Measurements from ENCODE around the gene OTULINL. TPM values are rescaled to one million over a fixed set of nuclear protein-coding genes. Genes with fewer than 3 reads are reported as not detected.
A peak's percentile ranks its signal among the peaks of the same experiment; 100 is the strongest.

The OTULINL gene
- polyA plus RNA-seq, 3 donors from 2014 or later, result 36.6 to 77.8 (median 47.1) TPM

- Mint-ChIP-seq H3K27me3 (ENCODE audit: low read depth in 3 of 3) (peaks cover 0 to 5% (median 2%) of the 10 kb centered on the region in 3 donors), H3K27ac (no peak overlapping the region), H3K9me3 (no peaks in the 10 kb centered on the region), H3K4me1 (peaks cover 32 to 35% of the 10 kb centered on the region in 2 donors), H3K4me3 (no peak overlapping the region), H3K36me3 (no peaks in the 10 kb centered on the region)
- DNase-seq, result no peak
Observed at GRCh38 chr5:14561741-14562140, 19.9 kb upstream of the OTULINL start.

GRCh38 chr5:14568333-14568732, 13.3 kb upstream of the OTULINL start:
- DNase-seq, result no peak
- no peaks in the 10 kb centered on the region for H3K9me3 Mint-ChIP-seq
- H3K27me3 Mint-ChIP-seq (ENCODE audit: low read depth in 3 of 3), result peaks cover 0 to 3% (median 2%) of the 10 kb centered on the region in 3 donors
- H3K36me3 Mint-ChIP-seq, result no peaks in the 10 kb centered on the region
- no peak overlapping the region for H3K27ac Mint-ChIP-seq
- no peaks in the 10 kb centered on the region for H3K4me1 Mint-ChIP-seq
- H3K4me3 Mint-ChIP-seq, result no peak overlapping the region

- Mint-ChIP-seq H3K27me3 (ENCODE audit: low read depth in 3 of 3) (peaks cover 0 to 3% (median 2%) of the 10 kb centered on the region in 3 donors), H3K27ac (no peak overlapping the region), H3K9me3 (no peaks in the 10 kb centered on the region)
Observed at GRCh38 chr5:14569948-14570691, 11.5 kb upstream of the OTULINL start.

GRCh38 chr5:14571901-14572300, 9.7 kb upstream of the OTULINL start:
- no peaks in the 10 kb centered on the region for H3K4me1 Mint-ChIP-seq
- H3K27me3 Mint-ChIP-seq (ENCODE audit: low read depth in 3 of 3), result peaks cover 0 to 2% (median 0%) of the 10 kb centered on the region in 3 donors
- no peak overlapping the region for H3K27ac Mint-ChIP-seq
- no peaks in the 10 kb centered on the region for H3K9me3 Mint-ChIP-seq
- no peaks in the 10 kb centered on the region for H3K36me3 Mint-ChIP-seq
- DNase-seq, result no peak
- no peak overlapping the region for H3K4me3 Mint-ChIP-seq

More at GRCh38 chr5:14569948-14570691, 11.5 kb upstream of the OTULINL start:
- Mint-ChIP-seq H3K36me3 (no peaks in the 10 kb centered on the region), H3K4me1 (no peaks in the 10 kb centered on the region), H3K4me3 (no peak overlapping the region)
- DNase-seq, result no peak

- no peaks in the 10 kb centered on the region for H3K27me3 Mint-ChIP-seq (ENCODE audit: low read depth in 3 of 3)
- no peaks in the 10 kb centered on the region for H3K4me1 Mint-ChIP-seq
- no peaks in the 10 kb centered on the region for H3K9me3 Mint-ChIP-seq
- no peak overlapping the region for H3K4me3 Mint-ChIP-seq
- H3K36me3 Mint-ChIP-seq, result no peaks in the 10 kb centered on the region
- H3K27ac Mint-ChIP-seq, result no peak overlapping the region
- DNase-seq, result no peak
Observed at GRCh38 chr5:14572385-14572784, 9.2 kb upstream of the OTULINL start.

- DNase-seq, result no peak
- no peaks in the 10 kb centered on the region for H3K4me1 Mint-ChIP-seq
- no peak overlapping the region for H3K4me3 Mint-ChIP-seq
- peaks cover 0 to 1% (median 0%) of the 10 kb centered on the region in 3 donors for H3K27me3 Mint-ChIP-seq (ENCODE audit: low read depth in 3 of 3)
- H3K36me3 Mint-ChIP-seq, result no peaks in the 10 kb centered on the region
- H3K9me3 Mint-ChIP-seq, result no peaks in the 10 kb centered on the region
- no peak overlapping the region for H3K27ac Mint-ChIP-seq
Observed at GRCh38 chr5:14572836-14573235, 8.8 kb upstream of the OTULINL start.

GRCh38 chr5:14574096-14574495, 7.5 kb upstream of the OTULINL start:
- H3K27ac Mint-ChIP-seq, result peak overlapping the region in 1 of 6 donors; percentile 37
- H3K9me3 Mint-ChIP-seq, result no peaks in the 10 kb centered on the region
- no peak overlapping the region for H3K4me3 Mint-ChIP-seq
- no peaks in the 10 kb centered on the region for H3K36me3 Mint-ChIP-seq
- no peaks in the 10 kb centered on the region for H3K4me1 Mint-ChIP-seq
- peaks cover 0 to 6% (median 2%) of the 10 kb centered on the region in 3 donors for H3K27me3 Mint-ChIP-seq (ENCODE audit: low read depth in 3 of 3)
- DNase-seq, result no peak

GRCh38 chr5:14574891-14575508, 6.6 kb upstream of the OTULINL start:
- H3K36me3 Mint-ChIP-seq, result no peaks in the 10 kb centered on the region
- no peaks in the 10 kb centered on the region for H3K9me3 Mint-ChIP-seq
- no peaks in the 10 kb centered on the region for H3K4me1 Mint-ChIP-seq
- no peak for DNase-seq
- H3K27ac Mint-ChIP-seq, result no peak overlapping the region
- peaks cover 0 to 6% (median 2%) of the 10 kb centered on the region in 3 donors for H3K27me3 Mint-ChIP-seq (ENCODE audit: low read depth in 3 of 3)
- no peak overlapping the region for H3K4me3 Mint-ChIP-seq

- no peak overlapping the region for H3K27ac Mint-ChIP-seq
- no peak for DNase-seq
- no peaks in the 10 kb centered on the region for H3K9me3 Mint-ChIP-seq
- H3K4me3 Mint-ChIP-seq, result no peak overlapping the region
- H3K36me3 Mint-ChIP-seq, result no peaks in the 10 kb centered on the region
- H3K4me1 Mint-ChIP-seq, result peaks cover 6 to 9% of the 10 kb centered on the region in 2 donors
- H3K27me3 Mint-ChIP-seq (ENCODE audit: low read depth in 3 of 3), result peaks cover 0 to 8% (median 6%) of the 10 kb centered on the region in 3 donors
Observed at GRCh38 chr5:14576206-14576605, 5.4 kb upstream of the OTULINL start.

- Mint-ChIP-seq H3K27me3 (ENCODE audit: low read depth in 3 of 3) (peaks cover 0 to 9% (median 6%) of the 10 kb centered on the region in 3 donors), H3K9me3 (no peaks in the 10 kb centered on the region), H3K4me1 (peaks cover 7 to 9% of the 10 kb centered on the region in 2 donors), H3K36me3 (no peaks in the 10 kb centered on the region), H3K4me3 (no peak overlapping the region), H3K27ac (no peak overlapping the region)
- no peak for DNase-seq
Observed at GRCh38 chr5:14577079-14577725, 4.4 kb upstream of the OTULINL start.

- no peak overlapping the region for H3K4me3 Mint-ChIP-seq
- DNase-seq, result no peak
- H3K9me3 Mint-ChIP-seq, result no peaks in the 10 kb centered on the region
- H3K36me3 Mint-ChIP-seq, result no peaks in the 10 kb centered on the region
- no peak overlapping the region for H3K27ac Mint-ChIP-seq
- H3K4me1 Mint-ChIP-seq, result peaks cover 15 to 17% of the 10 kb centered on the region in 2 donors
- peaks cover 2 to 12% (median 12%) of the 10 kb centered on the region in 3 donors for H3K27me3 Mint-ChIP-seq (ENCODE audit: low read depth in 3 of 3)
Observed at GRCh38 chr5:14577971-14578370, 3.6 kb upstream of the OTULINL start.

GRCh38 chr5:14579246-14579645, 2.3 kb upstream of the OTULINL start:
- no peak overlapping the region for H3K27ac Mint-ChIP-seq
- H3K36me3 Mint-ChIP-seq, result no peaks in the 10 kb centered on the region
- H3K9me3 Mint-ChIP-seq, result no peaks in the 10 kb centered on the region
- no peak for DNase-seq
- no peak overlapping the region for H3K4me3 Mint-ChIP-seq
- H3K4me1 Mint-ChIP-seq, result peaks cover 27 to 30% of the 10 kb centered on the region in 2 donors
- peaks cover 2 to 15% (median 12%) of the 10 kb centered on the region in 3 donors for H3K27me3 Mint-ChIP-seq (ENCODE audit: low read depth in 3 of 3)

GRCh38 chr5:14579731-14580397, 1.7 kb upstream of the OTULINL start:
- H3K27me3 Mint-ChIP-seq (ENCODE audit: low read depth in 3 of 3), result peaks cover 2 to 16% (median 12%) of the 10 kb centered on the region in 3 donors

More at GRCh38 chr5:14579731-14580397, 1.7 kb upstream of the OTULINL start:
- Mint-ChIP-seq H3K9me3 (no peaks in the 10 kb centered on the region), H3K4me3 (peak overlapping the region in 3 of 5 donors; percentile 68 to 87 (median 80)), H3K36me3 (peaks cover 0 to 3% (median 0%) of the 10 kb centered on the region in 3 donors), H3K27ac (no peak overlapping the region), H3K4me1 (peaks cover 33 to 36% of the 10 kb centered on the region in 2 donors)
- DNase-seq, result no peak

All from immature natural killer cell (primary cell).